Kidney tubule cell (primary cell): ENCODE measurements around the gene SHE.
"Not testable (repeated sequence)": the region's sequence is repeated elsewhere in the genome, so short reads cannot be mapped to it uniquely, and the experiment has no call there.

Experiments used
- DNase-seq: peaks from one replicate; pipeline ENCODE4 v3.0.0-alpha.2; 2018; ENCODE audit warnings: low spot score

The SHE gene

DNA sequence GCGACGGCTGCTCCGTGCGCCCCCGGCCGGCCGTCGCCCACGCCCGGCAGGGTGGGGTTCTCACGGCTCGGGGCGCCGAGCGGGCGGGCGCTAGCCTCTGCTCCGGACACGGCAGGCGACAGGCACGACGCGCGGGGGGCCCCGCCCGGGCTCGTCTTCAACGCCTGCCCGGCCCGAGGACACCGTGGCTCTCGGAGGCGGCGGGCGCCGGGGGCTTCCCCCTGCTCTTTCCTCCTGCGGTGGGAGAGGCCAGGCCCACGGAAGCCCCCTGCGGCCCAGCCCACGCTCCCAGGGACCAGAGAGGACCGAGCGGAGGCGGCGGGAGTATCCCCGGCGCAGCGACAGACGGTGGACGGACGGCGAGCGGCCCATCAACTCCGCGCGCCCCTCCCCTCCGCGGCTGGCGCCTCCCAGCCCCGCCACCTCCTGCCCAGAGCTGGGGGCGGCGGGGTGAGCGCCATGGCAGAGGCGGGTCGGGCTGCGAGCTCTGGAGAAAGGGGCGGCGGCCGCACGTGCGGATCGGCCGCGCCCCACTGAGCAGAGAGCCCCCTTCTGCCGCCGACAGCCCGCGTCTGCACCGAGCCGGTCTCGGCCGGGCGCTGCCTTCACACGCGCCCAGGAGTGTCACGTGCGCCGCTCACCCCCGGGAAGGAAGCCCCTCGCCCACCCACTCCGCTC lies at the start of gene SHE, which contains the start of gene TDRD10:
Gene SHE (minus strand): TSS at position 347 of the 678 bp plus-strand sequence. CDS start 386 bp downstream, outside the sequence.
Gene TDRD10 (plus strand): TSS at position 154 of the 678 bp plus-strand sequence. CDS start 4,685 bp downstream, outside the sequence.
- DNase-seq: no peak

DNA sequence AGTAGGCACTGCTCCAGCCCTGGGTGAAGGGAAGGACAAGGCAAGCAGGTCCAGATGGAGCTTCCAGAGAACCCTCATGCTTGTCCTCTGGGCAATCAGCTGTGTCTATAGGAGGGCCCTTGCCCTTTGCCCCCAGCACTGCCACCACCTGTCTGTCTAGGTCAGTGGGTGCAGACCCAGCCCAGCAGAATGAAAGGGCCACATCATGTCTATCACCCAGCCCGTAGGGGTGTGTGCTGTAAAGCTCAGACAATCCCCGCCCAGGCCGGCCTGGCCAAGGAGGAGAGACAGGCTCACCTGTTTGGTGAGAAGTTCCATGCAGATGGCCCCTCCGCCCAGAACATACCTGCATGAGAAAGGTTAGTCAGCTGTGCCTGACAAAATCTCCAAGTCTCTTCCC lies 49.3 kb upstream of the SHE start:
- DNase-seq: no peak

GRCh38 chr1:154550657-154551056 lies 48.4 kb upstream of the SHE start:
- no peak for DNase-seq

GRCh38 chr1:154550070-154550469 lies 47.9 kb upstream of the SHE start:
- DNase-seq: no peak

DNA sequence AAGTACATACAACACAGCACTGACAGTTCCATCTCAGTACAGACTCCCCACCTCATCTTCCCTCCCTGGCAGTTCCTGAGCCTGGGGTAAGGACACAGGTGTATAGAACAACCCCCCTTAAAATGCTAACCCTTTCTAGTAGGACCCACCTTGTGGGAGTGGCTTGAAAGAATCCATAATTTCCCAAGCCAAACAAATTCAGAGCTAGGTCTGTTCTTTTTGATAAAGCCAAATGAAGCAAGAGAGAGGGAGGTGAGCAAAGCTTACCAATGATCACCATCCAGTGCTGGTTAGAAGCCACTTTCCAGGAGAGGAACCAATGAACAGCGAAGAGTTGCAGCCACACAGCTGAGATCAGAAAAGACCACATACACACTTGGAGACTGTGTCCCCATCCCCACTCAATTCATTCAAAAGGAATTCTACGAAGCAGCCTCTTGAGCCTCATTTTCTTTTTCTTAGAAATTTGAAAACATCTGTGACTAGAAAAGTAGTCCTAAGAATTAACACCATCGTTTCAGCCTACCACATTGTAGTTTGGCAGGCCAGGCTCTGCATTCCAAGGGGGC lies 47.1 kb upstream of the SHE start:
- no peak for DNase-seq

GRCh38 chr1:154548028-154548427 lies 45.8 kb upstream of the SHE start:
- no peak for DNase-seq

GRCh38 chr1:154547105-154547732 lies 45.0 kb upstream of the SHE start:
- DNase-seq: no peak

GRCh38 chr1:154546264-154547063 lies 44.3 kb upstream of the SHE start:
- peak; percentile 75 for DNase-seq

DNA sequence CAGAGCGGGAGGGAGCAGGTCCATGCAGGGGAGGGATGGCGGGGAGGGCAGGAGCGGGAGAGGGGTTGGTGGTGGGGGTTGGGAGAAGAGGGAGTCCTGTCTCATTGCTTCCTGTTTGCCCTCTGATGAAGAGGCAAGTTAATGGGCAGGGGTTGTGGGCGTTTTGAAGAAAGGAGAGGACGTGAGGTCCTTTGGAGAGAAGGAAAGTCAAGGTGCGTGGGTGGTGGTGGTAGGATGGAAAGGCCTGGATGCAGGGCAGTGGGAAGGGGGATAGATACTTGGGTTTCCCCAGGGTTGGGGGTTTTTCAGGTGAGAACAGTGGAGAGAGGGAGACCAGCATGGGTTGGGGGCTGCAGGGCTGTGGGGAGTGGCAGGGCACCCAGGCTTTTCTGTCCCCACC lies 39.0 kb upstream of the SHE start:
- no peak for DNase-seq

DNA sequence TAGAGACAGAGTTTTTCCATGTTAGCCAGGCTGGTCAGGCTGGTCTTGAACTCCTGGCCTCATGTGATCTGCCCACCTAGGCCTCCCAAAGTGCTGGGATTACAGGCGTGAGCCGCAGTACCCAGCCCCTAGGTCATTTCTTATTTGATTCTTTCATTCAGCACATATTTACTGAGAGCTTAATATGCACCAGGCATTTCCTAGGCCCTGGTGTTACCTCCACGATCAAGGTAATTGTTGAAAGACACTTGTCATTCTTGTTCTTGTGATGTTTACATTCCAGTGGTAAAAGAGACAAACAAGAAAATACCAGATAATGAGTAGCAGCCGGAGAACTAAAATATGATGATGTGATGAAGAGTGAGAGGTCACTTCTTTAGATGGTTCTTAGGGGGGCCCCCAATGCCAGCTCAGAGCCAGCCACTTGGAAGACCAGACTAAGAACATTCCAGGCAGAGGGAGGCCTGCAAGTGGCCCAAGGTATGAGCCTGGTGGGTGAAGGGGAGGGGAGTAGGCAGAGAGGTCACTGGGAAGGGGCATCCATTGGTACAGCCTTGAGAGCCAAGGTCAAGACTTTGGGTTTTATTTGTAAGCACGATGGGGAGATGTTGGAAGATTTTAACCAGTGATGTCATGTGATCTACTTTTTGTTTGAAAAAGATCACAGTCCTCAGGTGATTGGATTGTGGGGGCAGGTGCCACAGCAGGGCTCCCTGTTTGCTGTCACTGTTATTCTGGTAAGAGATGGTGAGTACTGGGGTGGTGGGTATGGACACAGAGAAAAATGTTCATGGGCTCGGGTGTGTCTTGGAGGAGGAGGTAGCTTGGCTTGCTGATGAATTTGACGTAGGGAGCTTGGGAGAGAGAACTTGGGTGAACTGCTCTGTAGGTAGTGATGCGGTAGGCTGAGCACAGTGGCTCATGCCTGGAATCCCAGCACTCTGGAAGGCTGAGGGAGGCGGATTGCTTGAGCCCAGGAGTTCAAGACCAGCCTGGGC lies 37.6 kb upstream of the SHE start:
- DNase-seq: no peak

- no peak for DNase-seq
Observed at GRCh38 chr1:154536570-154536969, 34.4 kb upstream of the SHE start.

- DNase-seq: peak; percentile 59
Observed at GRCh38 chr1:154533952-154534844, 32.0 kb upstream of the SHE start.

DNA sequence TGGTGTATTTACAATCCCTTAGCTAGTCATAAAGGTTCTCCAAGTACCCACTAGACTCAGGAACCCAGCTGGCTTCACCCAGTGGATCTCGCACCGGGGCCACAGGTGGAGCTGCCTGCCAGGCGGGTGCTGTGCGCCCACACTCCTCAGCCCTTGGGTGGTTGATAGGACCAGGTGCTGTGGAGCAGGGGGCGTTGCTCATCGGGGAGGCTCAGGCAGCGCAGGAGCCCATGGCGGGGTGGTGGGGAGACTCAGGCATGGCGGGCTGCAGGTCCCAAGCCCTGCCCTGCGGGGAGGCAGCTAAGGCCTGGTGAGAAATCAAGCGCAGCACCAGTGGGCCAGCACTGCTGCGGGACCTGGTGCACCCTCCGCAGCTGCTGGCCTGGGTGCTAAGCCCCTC lies 29.7 kb upstream of the SHE start:
- not testable (repeated sequence) for DNase-seq

GRCh38 chr1:154529308-154529707 lies 27.1 kb upstream of the SHE start:
- no peak for DNase-seq

DNA sequence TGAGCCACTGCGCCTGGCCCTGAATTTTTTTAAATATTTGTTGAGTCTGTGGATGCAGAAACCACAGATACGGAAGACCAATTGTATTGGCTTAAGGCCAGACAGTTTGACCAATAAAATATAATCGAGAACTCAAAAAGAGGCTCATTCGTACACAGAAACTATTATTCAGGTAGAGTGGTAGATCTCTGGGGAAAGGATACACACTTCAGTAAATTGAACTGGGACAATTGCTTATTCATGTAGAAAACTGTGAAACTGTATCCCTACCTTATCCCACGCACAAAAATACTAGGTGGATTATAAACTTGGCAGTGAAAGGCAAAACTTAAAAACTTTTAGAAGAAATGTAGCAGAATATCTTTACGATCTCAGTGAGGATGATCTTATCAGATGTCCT lies 25.0 kb upstream of the SHE start:
- no peak for DNase-seq

- no peak for DNase-seq
Observed at GRCh38 chr1:154524881-154525280, 22.7 kb upstream of the SHE start.

- DNase-seq: no peak
Observed at GRCh38 chr1:154521695-154522094, 19.5 kb upstream of the SHE start.

DNA sequence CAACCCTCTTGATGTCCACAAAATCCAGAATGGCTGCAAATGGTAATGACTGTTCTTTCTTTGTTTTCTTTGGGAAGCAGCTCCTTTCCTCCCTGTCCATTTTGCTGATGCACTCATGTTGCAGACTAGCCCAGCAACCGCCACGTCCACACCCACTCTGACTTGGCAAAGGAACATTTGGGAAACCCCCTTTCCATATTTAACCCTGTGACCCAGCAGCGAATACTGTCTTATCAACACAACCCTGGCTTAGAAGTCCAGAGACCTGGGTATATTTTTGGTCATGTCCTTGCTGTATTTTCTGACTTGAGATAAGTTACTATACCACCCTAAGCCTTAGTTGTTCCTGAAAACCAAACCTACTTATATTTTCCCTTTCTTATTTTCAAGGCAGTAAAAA lies 18.1 kb upstream of the SHE start:
- peak; percentile 20 for DNase-seq

DNA sequence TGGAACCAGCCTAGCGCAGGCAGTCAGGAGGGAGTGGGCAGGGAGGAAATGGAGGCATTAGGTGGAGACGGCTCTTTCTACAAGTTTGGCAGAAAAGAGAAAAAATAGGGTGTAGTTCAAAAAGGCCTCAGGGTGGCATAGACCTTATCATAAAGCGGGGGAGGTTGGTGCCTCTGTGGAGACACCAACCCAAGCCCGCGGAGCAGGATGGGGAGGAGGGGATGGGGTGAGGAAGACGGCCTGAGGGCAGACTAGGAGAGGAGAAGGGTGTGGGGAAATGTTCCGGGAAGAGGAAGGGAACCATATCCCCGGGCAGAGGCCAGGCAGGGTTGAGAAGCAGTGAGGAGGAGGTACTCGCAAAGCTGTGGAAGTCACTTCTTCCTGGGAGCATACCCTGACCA lies 17.4 kb upstream of the SHE start:
- no peak for DNase-seq

DNA sequence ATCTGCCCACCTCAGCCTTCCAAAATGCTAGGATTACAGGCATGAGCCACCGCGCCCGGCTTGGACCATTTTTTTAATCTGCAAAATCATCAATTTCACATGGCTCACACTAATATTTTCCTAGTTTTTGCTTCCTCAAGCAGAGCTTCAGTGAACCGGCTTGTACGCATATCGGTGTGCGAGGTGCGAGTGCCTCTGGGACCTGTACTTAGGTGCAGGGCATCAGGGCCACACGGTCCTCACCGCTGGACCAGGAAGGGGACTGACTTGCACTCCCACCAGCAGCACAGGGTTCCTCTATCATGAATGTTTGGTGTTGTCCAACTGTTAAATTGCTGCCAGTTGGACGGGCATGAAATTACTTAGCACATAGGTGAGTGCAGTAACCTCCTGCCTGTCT lies 15.4 kb upstream of the SHE start:
- DNase-seq: no peak
